Sciatic nerve (tissue), 2 donors: ENCODE data around the gene CHST8. TPM values are rescaled to one million over a fixed set of nuclear protein-coding genes. Genes with fewer than 3 reads are reported as not detected.

Source experiments
- ATAC-seq: fragments of 200-7000 bp; cut with Tn5 transposase; one replicate; pipeline ENCODE4 v1.9.1; 2020; ENCODE audit warnings: mild to moderate bottlenecking, moderate library complexity
- DNase-seq: peaks from one replicate; pipeline ENCODE4 v3.0.0-alpha.2; 2020; ENCODE audit warnings: low spot score
- intact Hi-C: fragments of 100-400 bp; cut with DNase I; formaldehyde crosslinking; loops from one replicate; pipeline ENCODE4 v1.14.2; 2022
- total RNA-seq: library from RNA; stranded (reverse); fragmentation: NEBNext Ultra II Directional; extraction: Animal tissue kit (Norgen Biotek cat#: 25700); gene quantifications from one replicate; pipeline ENCODE4 v1.2.1, GENCODE V29; 2021
- donor health status: DM: no; HTN: no; CAD: no.
- donor health status: DM: no; HTN: no; CAD: no.

Gene CHST8
- total RNA-seq, 1 donor from 2014 or later: 0.62 TPM

GRCh38 chr19:33785795-33786194 is 164.0 kb downstream of the CHST8 start:
- intact Hi-C loops: no loop called here
- ATAC-seq (no peak), DNase-seq (no peak)

- ATAC-seq (no peak), DNase-seq (no peak)
- intact Hi-C loops: no loop called here
Measured at GRCh38 chr19:33788676-33789075, 166.9 kb downstream of the CHST8 start.

DNA sequence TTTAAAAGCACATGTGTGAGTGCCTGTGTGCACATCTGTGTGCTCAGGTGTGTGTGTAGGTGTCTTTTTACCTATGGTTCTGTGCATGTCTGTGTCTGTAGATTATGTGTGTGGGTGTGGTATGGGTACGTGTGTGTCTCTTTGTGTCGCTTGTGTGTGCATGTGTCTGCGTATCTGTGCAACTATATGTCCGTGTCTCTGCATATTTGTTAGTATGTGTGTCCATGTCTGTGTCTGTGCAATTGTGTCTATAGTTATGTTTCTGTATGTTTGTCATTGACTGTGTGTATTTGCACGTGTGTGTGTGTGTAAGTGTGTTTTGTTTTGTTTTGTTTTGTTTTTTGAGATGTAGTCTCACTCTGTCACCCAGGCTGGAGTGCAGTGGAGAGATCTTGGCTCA is 167.6 kb downstream of the CHST8 start:
- no peak for DNase-seq
- intact Hi-C loops: no loop called here
- ATAC-seq: no peak

GRCh38 chr19:33794683-33795369 is 173.1 kb downstream of the CHST8 start:
- ATAC-seq (no peak), DNase-seq (no peak)
- intact Hi-C loops: no loop called here

DNA sequence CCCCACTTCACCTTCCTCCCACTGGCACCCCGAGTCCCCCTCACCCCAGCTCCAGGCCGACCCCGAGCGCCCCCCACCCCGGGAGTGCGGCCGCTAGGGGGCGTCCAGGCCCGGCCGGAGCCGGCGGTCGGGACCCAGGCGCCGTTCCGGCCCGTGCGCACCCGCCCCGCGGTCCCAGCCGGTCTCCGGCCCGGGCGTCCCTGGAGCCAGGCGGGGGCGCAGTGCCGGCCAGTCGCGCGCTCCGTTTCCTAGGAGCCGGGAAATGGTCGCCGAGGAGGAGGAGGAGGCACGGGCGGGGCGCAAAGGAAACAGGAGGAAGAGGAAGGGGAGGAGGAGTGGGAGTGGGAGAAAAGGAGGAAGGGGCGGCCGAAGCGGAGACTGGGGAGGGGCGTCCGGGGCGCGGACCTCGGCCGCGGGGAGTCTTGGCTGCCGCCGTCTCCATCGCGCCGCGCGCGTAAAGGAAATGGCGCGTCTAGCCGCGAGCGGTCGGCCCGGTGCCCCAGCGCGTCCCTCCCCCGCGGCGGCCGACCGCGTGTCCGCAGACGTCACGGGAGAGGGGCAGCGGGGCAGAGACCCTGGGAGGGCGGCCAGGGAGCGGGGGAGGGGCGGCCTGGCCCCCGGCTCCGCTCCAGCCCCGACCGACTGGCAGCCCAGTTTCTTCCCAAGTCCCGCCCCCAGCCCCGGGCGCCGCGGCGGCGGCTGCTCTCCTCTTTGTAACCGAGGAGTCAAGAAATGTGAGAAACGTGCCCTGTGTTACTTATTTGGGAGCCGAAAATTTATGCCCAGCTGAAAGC is 173.8 kb downstream of the CHST8 start:
- DNase-seq (peak; percentile 88), ATAC-seq (peak; percentile 80)
- intact Hi-C loops: no loop called here

- DNase-seq: no peak
- no peak for ATAC-seq
- intact Hi-C loops: no loop called here
Measured at GRCh38 chr19:33796164-33796875, 174.6 kb downstream of the CHST8 start, which contains the start of gene KCTD15. Gene KCTD15 (plus strand): TSS chr19:33796870. CDS start chr19:33800455, 3,585 bp downstream.

DNA sequence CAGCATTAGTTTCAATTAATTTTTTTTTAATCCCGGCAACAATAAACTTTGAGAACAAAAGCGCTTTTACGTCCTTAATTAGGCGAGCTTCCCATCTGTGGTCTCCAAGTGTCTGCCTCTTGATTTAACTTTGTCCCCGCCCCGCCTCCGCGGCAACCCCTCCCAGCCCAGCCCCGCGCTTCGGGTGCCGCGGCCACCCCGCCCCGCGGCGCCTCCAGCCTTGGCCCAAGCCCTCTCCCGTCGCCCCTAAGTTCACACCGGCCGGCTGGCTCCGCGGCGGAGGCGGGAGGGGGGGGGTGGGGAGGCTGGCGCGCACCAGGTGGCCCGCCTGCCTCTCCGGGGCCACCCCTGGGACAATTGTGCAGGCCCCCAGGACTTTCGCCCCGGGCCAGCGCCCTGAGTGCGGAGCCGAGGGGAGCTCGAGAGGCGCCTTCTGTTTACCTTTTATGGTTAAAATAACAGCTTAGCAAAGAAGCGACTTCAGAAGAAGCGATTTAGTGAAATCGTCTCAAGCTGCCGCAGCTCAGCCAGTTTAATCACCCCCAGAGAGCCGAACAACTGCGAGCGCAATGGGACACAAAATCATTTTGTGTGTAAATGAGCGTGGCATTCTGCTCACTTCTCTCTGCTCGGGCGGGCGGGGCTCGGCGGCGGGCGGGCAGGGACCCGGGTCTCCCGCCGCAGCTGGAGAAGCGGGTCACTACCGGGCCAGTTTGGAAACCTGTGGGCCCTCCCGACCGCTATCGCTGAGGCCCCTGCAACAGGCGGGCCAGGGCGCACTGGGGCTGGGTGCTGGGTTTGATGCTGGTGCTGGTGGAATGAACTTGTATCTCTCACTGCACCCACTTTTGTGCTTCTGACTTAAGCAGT is 176.3 kb downstream of the CHST8 start:
- intact Hi-C loops: no loop called here

DNA sequence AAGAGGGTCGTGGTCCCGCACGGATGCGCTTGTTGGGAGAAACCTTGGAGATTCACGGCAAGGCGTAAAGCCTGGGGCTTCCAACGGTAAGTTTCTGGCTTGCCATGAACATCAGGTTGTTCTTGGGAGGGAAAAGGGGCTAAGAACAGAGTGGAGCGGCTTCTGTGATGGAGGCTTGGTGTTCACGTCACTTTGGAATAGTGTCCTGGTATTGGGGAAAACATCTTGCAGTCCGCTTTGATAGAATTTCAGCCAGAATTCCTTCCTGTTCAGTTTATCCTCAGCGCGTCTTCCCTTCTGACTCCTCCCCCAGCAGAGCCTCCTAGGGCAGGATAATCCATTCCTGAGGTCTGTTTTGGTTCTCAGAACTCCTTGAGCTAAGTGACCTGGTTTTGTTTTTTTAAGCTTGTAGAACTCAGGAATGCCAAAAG is 176.9 kb downstream of the CHST8 start:
- peak; percentile 35 for ATAC-seq
- no peak for DNase-seq
- intact Hi-C loops: no loop called here

More for the DNA sequence above, 176.3 kb downstream of the CHST8 start:
- ATAC-seq (peak; percentile 43), DNase-seq (no peak)

- no peak for DNase-seq
- no peak for ATAC-seq
- intact Hi-C loops: no loop called here
Measured at GRCh38 chr19:33799476-33799875, 177.7 kb downstream of the CHST8 start.

- intact Hi-C loops: no loop called here
- DNase-seq (no peak), ATAC-seq (no peak)
Measured at GRCh38 chr19:33800012-33800680, 178.4 kb downstream of the CHST8 start.

GRCh38 chr19:33801411-33801810 is 179.7 kb downstream of the CHST8 start:
- intact Hi-C loops: no loop called here
- ATAC-seq: no peak
- no peak for DNase-seq

DNA sequence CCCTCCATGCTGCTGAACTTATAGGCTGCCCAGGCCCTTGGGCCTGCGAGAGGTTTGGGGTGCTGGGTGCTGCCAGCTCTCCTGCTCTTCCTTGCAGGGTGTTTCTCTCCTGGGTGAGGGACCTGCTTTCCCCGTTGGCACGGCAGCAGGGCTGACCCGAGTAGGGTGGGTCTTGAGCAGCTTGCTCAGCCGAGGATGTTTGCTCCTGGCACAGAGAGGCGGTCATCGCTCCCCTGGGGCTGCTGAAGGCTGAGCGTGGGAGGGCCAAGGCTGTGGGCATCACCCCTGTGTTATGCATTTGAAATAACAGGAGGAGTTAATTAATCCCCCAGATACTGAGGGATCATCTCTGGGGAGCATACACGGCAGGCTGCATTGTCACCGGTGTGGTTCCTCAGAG is 180.2 kb downstream of the CHST8 start:
- intact Hi-C loops: loop anchor here (1.0 kb wide), 1 partner anchor 21 kb away; no protein-coding TSS in a partner anchor
- ATAC-seq (no peak), DNase-seq (no peak)

- ATAC-seq (no peak), DNase-seq (no peak)
- intact Hi-C loops: loop anchor here (1.0 kb wide), 1 partner anchor 22 kb away; no protein-coding TSS in a partner anchor
Measured at GRCh38 chr19:33802801-33803200, 181.0 kb downstream of the CHST8 start.

DNA sequence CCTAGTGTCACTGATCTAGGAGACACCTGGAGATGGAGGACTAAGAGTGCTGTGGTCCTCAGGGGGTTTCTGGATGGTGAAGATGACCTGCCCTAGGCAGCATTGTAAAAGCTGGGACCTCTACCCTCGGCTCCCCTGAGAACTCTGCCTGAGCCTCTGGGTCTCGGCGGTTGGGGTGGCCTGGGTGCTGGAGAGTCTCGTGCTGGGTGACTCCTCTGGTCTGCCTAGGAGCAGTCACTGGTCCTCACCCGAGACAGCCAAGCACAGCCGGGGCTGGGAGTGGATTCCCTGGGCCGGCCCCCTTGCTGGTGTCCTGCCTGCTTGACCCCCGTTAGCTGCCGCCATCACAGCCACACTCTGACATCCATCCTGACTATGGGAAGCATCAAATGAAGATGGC is 181.6 kb downstream of the CHST8 start:
- no peak for ATAC-seq
- intact Hi-C loops: no loop called here

GRCh38 chr19:33804021-33804799 is 182.5 kb downstream of the CHST8 start:
- ATAC-seq (peak; percentile 86), DNase-seq (peak; percentile 73)
- intact Hi-C loops: no loop called here

More for the DNA sequence above, 181.6 kb downstream of the CHST8 start:
- DNase-seq: no peak

DNA sequence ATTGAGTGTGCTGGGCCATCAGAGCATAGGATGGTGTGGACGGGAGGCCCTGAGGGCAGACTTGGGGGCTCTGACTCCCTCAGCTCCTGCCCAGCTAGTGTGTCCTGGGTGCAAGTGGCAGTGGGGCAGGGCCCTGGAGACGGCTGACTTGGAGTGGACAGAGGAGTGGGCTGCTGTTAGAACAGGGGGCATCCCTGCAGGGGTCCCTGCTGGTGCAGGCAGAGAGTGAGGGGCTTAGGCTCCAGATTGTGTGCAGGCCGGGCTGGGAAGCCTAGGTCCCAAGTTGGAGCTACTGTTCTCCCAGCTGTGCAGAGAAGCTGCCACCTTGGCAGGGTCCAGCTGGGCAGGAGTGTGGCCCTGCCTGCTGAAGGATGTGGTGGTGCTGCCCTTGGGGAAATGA is 183.6 kb downstream of the CHST8 start:
- ATAC-seq (no peak), DNase-seq (no peak)
- intact Hi-C loops: no loop called here

DNA sequence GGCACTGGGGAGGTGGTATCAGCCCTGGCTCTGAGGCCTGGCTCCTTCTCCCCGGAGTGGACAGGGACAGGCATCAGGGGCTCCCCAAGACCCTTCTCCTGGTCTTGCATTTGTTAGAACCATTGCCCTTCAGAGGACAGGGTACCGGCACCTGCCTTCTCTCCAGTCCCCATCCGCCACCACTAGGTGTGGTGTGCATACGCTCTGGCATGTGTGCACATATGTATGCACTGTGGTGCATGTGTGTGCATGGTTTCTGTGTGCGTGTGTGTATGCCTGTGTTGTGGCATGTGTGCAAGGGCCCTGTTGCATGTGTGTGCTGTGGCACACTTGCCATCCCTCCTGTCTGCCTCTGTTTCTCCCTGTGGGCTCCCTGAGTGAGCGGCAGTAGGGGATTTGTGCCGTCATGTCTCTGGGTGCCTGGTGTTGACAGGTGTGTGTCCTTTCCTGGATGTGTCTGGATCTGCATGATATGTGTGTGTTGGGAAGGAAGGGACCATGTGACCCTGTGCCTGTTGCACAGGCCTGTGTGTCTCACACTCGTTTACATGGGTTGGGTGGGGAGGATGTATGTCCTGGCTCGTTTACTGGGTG is 184.2 kb downstream of the CHST8 start:
- intact Hi-C loops: no loop called here
- ATAC-seq (no peak), DNase-seq (no peak)
